Measurements from ENCODE around the gene RFC1.
A peak's percentile ranks its signal among the peaks of the same experiment; 100 is the strongest.
"Not testable (repeated sequence)": the region's sequence is repeated elsewhere in the genome, so short reads cannot be mapped to it uniquely, and the experiment has no call there.

RFC1 gene

GRCh38 chr4:39305912-39306677 is 60.1 kb downstream of the RFC1 start:
- DNase-seq (ENCODE audit: low read depth): no peak

DNA sequence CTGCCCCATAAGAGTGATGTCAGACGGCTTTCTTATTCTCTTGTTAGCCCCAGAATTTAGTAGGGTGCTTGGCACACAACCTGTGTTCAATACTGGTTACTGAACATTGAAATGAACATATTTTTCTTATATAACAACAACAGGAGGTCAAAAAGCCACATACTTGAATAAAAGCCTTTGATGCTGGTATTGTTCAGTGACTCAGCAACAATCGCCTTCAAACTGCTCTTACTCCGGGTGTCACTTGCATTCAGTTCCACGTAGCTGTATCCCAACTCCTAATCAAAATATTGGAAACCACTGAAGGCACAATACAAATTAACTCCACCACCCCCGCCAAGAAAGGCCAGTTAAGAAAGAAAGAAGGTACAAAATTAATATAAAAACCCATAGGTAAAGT is 61.5 kb downstream of the RFC1 start:
- DNase-seq (ENCODE audit: low read depth): peak; percentile 14

GRCh38 chr4:39303871-39304270 is 62.3 kb downstream of the RFC1 start:
- no peak for DNase-seq (ENCODE audit: low read depth)

GRCh38 chr4:39302901-39303300 is 63.3 kb downstream of the RFC1 start:
- DNase-seq (ENCODE audit: low read depth): no peak

- no peak for DNase-seq (ENCODE audit: low read depth)
These were observed 70.4 kb downstream of the RFC1 start for GRCh38 chr4:39295784-39296183.

GRCh38 chr4:39292433-39292832 is 73.7 kb downstream of the RFC1 start:
- DNase-seq (ENCODE audit: low read depth): not testable (repeated sequence)

GRCh38 chr4:39291686-39292085 is 74.5 kb downstream of the RFC1 start:
- no peak for DNase-seq (ENCODE audit: low read depth)

DNA sequence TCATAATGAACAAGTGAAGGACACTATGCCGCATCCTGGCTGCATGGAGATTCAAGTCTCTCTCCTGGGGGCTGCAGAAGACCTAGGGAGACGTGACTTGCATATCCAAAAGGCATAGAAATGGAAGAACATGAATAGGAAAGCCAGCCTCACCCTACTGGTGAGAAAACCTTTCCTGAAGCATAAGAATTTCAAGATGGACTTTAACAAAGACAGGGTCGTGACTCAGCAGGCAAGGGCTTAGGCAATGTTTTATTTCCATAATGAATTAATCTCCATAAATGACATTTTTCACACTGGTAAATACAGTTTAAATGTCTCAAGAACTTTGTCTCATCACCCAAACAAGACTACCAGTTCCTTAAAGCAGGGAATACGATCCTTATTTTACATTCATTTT is 78.9 kb downstream of the RFC1 start:
- DNase-seq (ENCODE audit: low read depth): no peak

GRCh38 chr4:39286263-39286662 is 79.9 kb downstream of the RFC1 start:
- DNase-seq (ENCODE audit: low read depth): no peak

GRCh38 chr4:39285853-39286252 is 80.3 kb downstream of the RFC1 start:
- no peak for DNase-seq (ENCODE audit: low read depth)

GRCh38 chr4:39285111-39285795 is 80.9 kb downstream of the RFC1 start:
- DNase-seq (ENCODE audit: low read depth): no peak

GRCh38 chr4:39280770-39281169 is 85.4 kb downstream of the RFC1 start:
- no peak for DNase-seq (ENCODE audit: low read depth)

GRCh38 chr4:39279416-39279815 is 86.7 kb downstream of the RFC1 start:
- no peak for DNase-seq (ENCODE audit: low read depth)

DNA sequence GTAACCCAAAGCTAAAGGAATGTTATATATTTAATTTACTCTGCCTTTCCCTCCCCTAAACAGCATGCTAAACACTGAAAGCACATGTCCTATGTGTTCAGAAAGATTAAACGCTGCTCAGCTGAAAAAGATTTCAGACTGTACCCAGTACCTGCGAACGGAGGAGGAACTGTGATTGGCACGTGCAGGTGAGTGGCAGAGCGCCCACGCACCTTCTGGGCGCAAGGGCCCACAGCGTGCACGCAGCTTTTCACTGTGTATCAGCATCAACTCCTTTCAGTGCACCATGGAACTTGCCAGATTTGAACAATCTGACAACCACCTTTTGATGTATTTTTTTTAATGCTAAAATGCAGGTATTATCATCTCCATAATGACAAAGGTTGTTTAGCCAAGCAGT is 87.7 kb downstream of the RFC1 start:
- DNase-seq (ENCODE audit: low read depth): no peak

DNA sequence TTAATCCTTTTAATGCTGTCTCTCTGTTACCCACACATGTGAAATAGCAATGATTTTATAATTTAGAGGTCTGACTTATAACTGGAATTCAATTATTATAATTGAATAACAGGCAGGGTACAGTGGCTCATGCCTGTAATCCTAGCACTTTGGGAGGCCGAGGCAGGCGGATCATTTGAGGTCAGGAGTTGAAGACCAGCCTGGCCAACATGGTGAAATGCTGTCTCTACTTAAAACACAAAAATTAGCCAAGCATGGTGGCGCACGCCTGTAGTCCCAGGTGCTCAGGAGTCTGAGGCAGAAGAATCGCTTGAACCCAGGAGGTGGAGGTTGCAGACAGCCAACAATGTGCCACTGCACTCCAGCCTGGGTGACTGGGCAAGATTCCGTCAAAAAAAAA is 88.5 kb downstream of the RFC1 start:
- DNase-seq (ENCODE audit: low read depth): not testable (repeated sequence)

GRCh38 chr4:39274503-39274902 is 91.7 kb downstream of the RFC1 start:
- DNase-seq (ENCODE audit: low read depth): no peak

DNA sequence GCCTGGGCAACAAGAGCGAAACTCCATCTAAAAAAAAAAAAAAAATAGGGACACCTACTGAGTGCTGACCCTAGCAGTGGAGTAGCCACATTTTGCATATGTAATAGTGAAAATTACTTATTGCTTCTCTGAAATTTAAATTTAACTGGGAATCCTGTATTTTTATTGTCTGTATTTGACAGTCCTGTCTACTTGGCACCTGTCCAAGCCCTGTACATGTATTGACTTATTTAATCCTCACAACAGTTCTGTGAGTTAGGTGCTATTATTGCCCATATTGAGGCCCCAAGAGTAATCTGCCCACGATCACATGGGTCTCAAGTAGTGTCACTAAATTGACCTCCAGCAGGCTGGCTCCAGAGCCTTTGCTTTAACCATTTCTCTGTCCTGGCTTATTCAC is 102.3 kb downstream of the RFC1 start:
- DNase-seq (ENCODE audit: low read depth): no peak

DNA sequence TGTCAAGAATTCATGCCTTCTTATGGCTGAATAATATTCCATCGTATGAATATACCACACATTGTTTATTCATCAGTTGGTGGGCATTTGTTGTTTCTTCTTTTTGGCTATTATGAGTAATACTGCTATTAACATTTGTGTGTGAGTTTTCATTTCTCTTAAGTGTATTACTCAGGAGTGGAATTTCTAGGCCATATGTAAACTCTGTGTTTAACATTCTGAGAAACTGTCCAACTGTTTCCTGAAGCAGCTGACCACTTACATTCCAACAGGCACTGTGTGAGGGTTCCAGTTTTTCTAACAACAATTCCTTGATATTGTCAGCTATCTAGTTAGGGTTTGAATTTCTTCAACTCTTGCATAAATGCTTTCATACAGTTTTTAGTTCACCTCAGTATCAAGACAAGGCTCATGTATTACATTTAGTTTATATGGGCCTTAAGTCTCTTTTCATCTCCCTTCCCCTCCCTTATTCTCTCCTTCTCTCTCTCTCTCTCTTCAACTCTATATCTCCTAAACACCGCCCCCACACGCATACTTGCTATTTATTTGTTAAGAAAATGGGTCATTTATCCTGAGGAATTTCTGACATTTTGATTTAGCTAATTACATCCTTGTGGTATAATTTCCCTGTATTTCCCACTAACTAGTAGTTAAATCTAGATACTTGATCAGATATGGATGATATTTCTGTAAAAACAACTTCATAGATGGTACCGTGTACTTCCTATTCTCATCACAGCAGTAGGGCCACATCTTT is 106.4 kb downstream of the RFC1 start:
- DNase-seq (ENCODE audit: low read depth): peak; percentile 49

- DNase-seq (ENCODE audit: low read depth): no peak
These were observed 109.7 kb downstream of the RFC1 start for GRCh38 chr4:39256436-39256835.

DNA sequence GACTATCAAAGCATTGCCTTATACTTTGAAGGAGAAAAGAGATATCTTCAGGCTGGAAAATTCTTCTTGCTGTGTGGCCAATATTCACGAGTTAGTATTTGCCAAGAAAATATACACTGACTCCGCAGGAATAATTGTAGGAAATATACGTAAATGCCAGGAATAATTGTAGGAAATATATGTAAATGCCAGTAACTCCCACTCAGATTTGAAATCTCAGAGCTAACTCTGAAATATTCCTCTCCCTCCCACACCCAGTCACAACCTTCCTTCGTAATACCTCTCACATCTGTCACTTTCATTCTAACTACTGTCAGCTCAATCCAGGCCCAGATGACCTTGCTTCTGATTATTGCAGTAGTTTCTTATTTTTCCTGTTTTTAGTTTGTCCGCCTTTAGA is 110.3 kb downstream of the RFC1 start:
- no peak for DNase-seq (ENCODE audit: low read depth)

DNA sequence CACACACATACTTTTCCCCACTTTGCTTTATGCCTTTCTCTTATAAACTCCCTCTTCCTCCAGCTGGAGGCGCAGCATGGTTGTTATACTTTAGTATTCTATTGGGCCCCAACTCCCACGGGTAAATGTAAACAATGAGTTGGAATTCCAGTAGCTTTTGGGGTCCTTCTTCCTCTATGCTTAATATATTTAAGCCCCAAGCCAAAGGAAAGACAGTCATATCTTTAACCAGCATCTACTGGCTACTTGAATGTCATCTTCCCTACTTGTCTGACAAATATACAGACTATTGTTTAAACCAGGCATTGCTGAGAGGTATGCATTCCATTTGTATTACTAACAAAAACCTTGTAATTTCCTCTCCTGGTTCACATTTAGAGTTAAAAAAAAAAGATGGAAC is 110.9 kb downstream of the RFC1 start:
- peak; percentile 42 for DNase-seq (ENCODE audit: low read depth)

GRCh38 chr4:39243462-39243861 is 122.7 kb downstream of the RFC1 start:
- no peak for DNase-seq (ENCODE audit: low read depth)

Measured in non-pigmented ciliary epithelial cell (primary cell).